HL-60 (cell line): ENCODE data around the gene ZNF827.

Experiments
- TF ChIP-seq, protein P1 (sequence below): IDR thresholded peaks from 2 replicates; pipeline ENCODE4 v1.6.1; 2012; ENCODE audit warnings: low read depth; ENCODE audit not compliant: insufficient replicate concordance
- TF ChIP-seq, protein P2 (sequence below): IDR thresholded peaks from one replicate; pipeline ENCODE4 v1.5.1; 2011; ENCODE audit warnings: low read length, control low read depth, inconsistent platforms; ENCODE audit not compliant: insufficient read depth

DNA sequence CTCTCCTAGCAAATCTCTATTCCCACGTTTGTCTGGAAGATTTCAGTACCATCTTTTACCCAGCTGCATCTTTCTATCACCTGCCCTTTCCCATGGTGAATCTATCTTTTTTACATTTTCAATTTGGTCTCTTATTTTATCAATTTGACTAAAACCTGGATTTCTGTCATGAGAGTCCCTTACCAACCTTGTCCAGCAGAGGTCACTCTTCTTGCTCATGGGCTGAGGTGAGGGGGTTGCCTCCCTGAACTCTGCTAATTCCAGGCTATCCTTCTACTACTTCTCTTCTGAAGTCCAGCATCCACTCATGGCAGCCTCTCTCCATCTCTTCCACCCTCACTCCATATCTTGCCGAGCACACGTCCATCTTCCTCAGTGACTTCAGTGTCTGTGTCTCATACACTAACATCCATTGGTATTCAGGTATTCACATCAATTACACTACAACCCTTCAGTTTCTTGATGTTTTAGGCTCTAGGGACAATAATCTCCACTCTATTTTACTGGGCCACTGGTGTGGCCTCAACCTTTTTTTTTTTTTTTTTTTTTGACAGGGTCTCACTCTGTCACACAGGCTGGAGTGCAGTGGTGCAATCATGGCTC is 17.8 kb upstream of the ZNF827 start:
- TF ChIP-seq, protein P1, sequence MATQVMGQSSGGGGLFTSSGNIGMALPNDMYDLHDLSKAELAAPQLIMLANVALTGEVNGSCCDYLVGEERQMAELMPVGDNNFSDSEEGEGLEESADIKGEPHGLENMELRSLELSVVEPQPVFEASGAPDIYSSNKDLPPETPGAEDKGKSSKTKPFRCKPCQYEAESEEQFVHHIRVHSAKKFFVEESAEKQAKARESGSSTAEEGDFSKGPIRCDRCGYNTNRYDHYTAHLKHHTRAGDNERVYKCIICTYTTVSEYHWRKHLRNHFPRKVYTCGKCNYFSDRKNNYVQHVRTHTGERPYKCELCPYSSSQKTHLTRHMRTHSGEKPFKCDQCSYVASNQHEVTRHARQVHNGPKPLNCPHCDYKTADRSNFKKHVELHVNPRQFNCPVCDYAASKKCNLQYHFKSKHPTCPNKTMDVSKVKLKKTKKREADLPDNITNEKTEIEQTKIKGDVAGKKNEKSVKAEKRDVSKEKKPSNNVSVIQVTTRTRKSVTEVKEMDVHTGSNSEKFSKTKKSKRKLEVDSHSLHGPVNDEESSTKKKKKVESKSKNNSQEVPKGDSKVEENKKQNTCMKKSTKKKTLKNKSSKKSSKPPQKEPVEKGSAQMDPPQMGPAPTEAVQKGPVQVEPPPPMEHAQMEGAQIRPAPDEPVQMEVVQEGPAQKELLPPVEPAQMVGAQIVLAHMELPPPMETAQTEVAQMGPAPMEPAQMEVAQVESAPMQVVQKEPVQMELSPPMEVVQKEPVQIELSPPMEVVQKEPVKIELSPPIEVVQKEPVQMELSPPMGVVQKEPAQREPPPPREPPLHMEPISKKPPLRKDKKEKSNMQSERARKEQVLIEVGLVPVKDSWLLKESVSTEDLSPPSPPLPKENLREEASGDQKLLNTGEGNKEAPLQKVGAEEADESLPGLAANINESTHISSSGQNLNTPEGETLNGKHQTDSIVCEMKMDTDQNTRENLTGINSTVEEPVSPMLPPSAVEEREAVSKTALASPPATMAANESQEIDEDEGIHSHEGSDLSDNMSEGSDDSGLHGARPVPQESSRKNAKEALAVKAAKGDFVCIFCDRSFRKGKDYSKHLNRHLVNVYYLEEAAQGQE: no peak
- TF ChIP-seq, protein P2, sequence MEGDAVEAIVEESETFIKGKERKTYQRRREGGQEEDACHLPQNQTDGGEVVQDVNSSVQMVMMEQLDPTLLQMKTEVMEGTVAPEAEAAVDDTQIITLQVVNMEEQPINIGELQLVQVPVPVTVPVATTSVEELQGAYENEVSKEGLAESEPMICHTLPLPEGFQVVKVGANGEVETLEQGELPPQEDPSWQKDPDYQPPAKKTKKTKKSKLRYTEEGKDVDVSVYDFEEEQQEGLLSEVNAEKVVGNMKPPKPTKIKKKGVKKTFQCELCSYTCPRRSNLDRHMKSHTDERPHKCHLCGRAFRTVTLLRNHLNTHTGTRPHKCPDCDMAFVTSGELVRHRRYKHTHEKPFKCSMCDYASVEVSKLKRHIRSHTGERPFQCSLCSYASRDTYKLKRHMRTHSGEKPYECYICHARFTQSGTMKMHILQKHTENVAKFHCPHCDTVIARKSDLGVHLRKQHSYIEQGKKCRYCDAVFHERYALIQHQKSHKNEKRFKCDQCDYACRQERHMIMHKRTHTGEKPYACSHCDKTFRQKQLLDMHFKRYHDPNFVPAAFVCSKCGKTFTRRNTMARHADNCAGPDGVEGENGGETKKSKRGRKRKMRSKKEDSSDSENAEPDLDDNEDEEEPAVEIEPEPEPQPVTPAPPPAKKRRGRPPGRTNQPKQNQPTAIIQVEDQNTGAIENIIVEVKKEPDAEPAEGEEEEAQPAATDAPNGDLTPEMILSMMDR: peak; percentile 71
